ENCODE data around the gene CYP2S1. TPM values are rescaled to one million over a fixed set of nuclear protein-coding genes. Genes with fewer than 3 reads are reported as not detected.
"Not testable (repeated sequence)": the region's sequence is repeated elsewhere in the genome, so short reads cannot be mapped to it uniquely, and the experiment has no call there.

The CYP2S1 gene
- total and polyA plus RNA-seq, 2 experiments from 2014 or later = 130 to 315 TPM

GRCh38 chr19:41228486-41228885 lies 35.5 kb downstream of the CYP2S1 start (continued):
- TF ChIP-seq ZNF462 (CRISPR knock-in tag; IDR thresholded peaks at IDR 0.05) (no peak), NANOG (IDR thresholded peaks at IDR 0.05; ENCODE audit: borderline replicate concordance) (no peak), ETS1 (IDR thresholded peaks at IDR 0.05) (no peak), ZNF331 (CRISPR knock-in tag; IDR thresholded peaks at IDR 0.05; ENCODE audit: low read depth) (no peak), EZH2phosphoT487 (IDR thresholded peaks at IDR 0.05; ENCODE audit: unreplicated experiment) (no peak), STAT1 (IDR thresholded peaks at IDR 0.05; ENCODE audit: unreplicated experiment) (no peak)

GRCh38 chr19:41229338-41229737 lies 36.3 kb downstream of the CYP2S1 start:
- H3K27me3 ChIP-seq (ENCODE audit: insufficient read depth); H3K4me2 ChIP-seq; H4K20me1 ChIP-seq (replicated peaks; ENCODE audit: insufficient read depth); H3K27ac ChIP-seq (ENCODE audit: low read depth); H3K36me3 ChIP-seq (ENCODE audit: insufficient read depth); H3K9me3 Mint-ChIP-seq; H3K4me3 Mint-ChIP-seq; DNase-seq (ENCODE audit: low spot score); ATAC-seq; H3K27ac Mint-ChIP-seq; H3K4me3 ChIP-seq; H2AFZ ChIP-seq; H3K79me2 ChIP-seq (replicated peaks; ENCODE audit: insufficient read depth); H3K36me3 Mint-ChIP-seq (ENCODE audit: low read depth); H3K27me3 Mint-ChIP-seq (ENCODE audit: insufficient read depth, low read depth, poor library complexity); H3K9me2 ChIP-seq (ENCODE audit: insufficient read depth): not testable (repeated sequence)
- H3K4me1 Mint-ChIP-seq = peaks cover 18% of the 10 kb centered on the region
- peaks cover 13% of the 10 kb centered on the region for H3K4me1 ChIP-seq (ENCODE audit: insufficient read depth)
- H3F3A ChIP-seq (replicated peaks; ENCODE audit: low read depth) = peaks cover 19% of the 10 kb centered on the region

All from GM23338 (cell line).